Measurements from ENCODE around the gene RGCC. TPM values are rescaled to one million over a fixed set of nuclear protein-coding genes. Genes with fewer than 3 reads are reported as not detected.

The RGCC gene
- total RNA-seq, result 100 to 1,000 TPM; 173 to 196 TPM
- 100 to 1,000 TPM in 5 of 6 donors, 10 to 100 TPM in 1; 93.4 to 164 (median 130) TPM for polyA plus RNA-seq (ENCODE audit: insufficient read length in 6 of 6)
- long read RNA-seq, donor 1, transcript RGCC-201 (5 exons, 960 nt), result major isoform, 155 of 211 reads
- long read RNA-seq, donor 1, partial matches to known transcripts, result 51 of 211 reads
- long read RNA-seq, donor 1, other reads (novel, unspliced or antisense), result 5 of 211 reads
- long read RNA-seq, donor 2, transcript RGCC-201 (5 exons, 960 nt), result major isoform, 80 of 126 reads
- long read RNA-seq, donor 2, partial matches to known transcripts, result 46 of 126 reads
- long read RNA-seq, donor 2, other reads (novel, unspliced or antisense), result 0 of 126 reads
- long read RNA-seq, donor 3, transcript RGCC-201 (5 exons, 960 nt), result major isoform, 78 of 97 reads
- long read RNA-seq, donor 3, partial matches to known transcripts, result 13 of 97 reads
- long read RNA-seq, donor 3, other reads (novel, unspliced or antisense), result 6 of 97 reads
- long read RNA-seq, donor 4, transcript RGCC-201 (5 exons, 960 nt), result major isoform, 199 of 209 reads
- long read RNA-seq, donor 4, partial matches to known transcripts, result 4 of 209 reads
- long read RNA-seq, donor 4, other reads (novel, unspliced or antisense), result 6 of 209 reads
- long read RNA-seq, donor 5, transcript RGCC-201 (5 exons, 960 nt), result major isoform, 72 of 112 reads
- long read RNA-seq, donor 5, partial matches to known transcripts, result 40 of 112 reads
- long read RNA-seq, donor 5, other reads (novel, unspliced or antisense), result 0 of 112 reads
- long read RNA-seq, donor 6, transcript RGCC-201 (5 exons, 960 nt), result major isoform, 161 of 206 reads
- long read RNA-seq, donor 6, partial matches to known transcripts, result 39 of 206 reads
- long read RNA-seq, donor 6, other reads (novel, unspliced or antisense), result 6 of 206 reads
- long read RNA-seq, donor 7, transcript RGCC-201 (5 exons, 960 nt), result major isoform, 56 of 61 reads
- long read RNA-seq, donor 7, partial matches to known transcripts, result 5 of 61 reads
- long read RNA-seq, donor 7, other reads (novel, unspliced or antisense), result 0 of 61 reads
- long read RNA-seq, donor 8, transcript RGCC-201 (5 exons, 960 nt), result major isoform, 65 of 86 reads
- long read RNA-seq, donor 8, partial matches to known transcripts, result 21 of 86 reads
- long read RNA-seq, donor 8, other reads (novel, unspliced or antisense), result 0 of 86 reads
- long read RNA-seq, donor 9, partial matches to known transcripts, result 15 of 15 reads
- long read RNA-seq, donor 9, other reads (novel, unspliced or antisense), result 0 of 15 reads
- long read RNA-seq, donor 10, transcript RGCC-201 (5 exons, 960 nt), result major isoform, 126 of 134 reads
- long read RNA-seq, donor 10, partial matches to known transcripts, result 2 of 134 reads
- long read RNA-seq, donor 10, other reads (novel, unspliced or antisense), result 6 of 134 reads
- long read RNA-seq, donor 11, transcript RGCC-201 (5 exons, 960 nt), result major isoform, 54 of 65 reads
- long read RNA-seq, donor 11, partial matches to known transcripts, result 11 of 65 reads
- long read RNA-seq, donor 11, other reads (novel, unspliced or antisense), result 0 of 65 reads
- long read RNA-seq, donor 12, transcript RGCC-201 (5 exons, 960 nt), result major isoform, 95 of 127 reads
- long read RNA-seq, donor 12, partial matches to known transcripts, result 32 of 127 reads
- long read RNA-seq, donor 12, other reads (novel, unspliced or antisense), result 0 of 127 reads

DNA sequence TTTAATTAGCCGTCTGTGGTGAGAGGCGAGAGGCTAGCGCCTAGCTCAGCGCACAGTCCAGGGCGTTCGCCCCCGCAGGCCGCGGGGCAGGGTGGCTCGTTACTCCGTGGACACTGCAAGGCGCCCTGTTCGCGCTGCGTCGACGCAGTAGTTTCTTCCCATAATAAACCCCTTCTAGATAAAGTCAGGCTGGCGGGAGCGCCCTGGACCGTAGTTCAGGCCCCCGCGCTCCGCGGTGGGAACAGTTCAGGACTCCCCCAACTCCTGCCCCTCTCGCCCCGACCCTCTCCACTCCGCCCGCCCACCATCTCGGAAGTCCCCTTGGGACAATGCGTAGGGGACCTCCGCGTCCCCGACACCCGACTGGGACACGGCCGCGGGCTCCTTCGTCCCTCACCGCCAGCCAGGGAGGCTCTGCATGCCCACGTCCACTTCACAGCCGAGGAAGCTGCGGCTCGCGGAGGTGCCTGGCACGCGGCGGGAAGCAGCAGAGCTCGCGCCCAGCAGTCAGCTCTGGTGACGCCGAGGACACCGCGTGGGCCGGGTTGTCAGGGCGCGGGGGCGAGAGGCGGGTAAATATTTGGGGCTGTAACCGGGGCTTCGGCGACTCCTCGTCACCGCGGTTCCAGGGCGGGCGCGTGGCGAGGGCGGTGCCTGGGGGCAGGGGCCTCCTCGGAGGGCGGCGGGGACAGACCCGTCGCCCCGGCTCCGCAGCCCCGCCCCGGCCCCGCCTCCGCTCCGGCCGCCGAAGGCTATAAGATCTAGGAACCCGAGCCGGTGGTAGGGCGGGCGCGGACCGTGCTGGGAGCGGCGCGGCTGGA, at the start of gene RGCC:
RGCC (plus strand) TSS at position 783 of the 821 bp plus-strand sequence. CDS start 158 bp downstream, outside the sequence.
- H3K27me3 ChIP-seq, result peaks cover 0 to 19% of the 10 kb centered on the region in 2 donors
- no peak for TF ChIP-seq CTCF (IDR thresholded peaks at IDR 0.05)
- DNase-seq (peak; percentile 59 to 97 (median 86)), ATAC-seq (peak; percentile 90)
- peak within 1 kb of the TSS; percentile 59 to 77 for H3K4me3 ChIP-seq
- intact Hi-C loops (cut with DNase I), result loop anchor here in 1 of 2 donors (10.0 kb wide), 1 partner anchor 188 kb away; no protein-coding TSS in a partner anchor
- H3K9me3 ChIP-seq, result no peaks in the 10 kb centered on the region
- H3K36me3 ChIP-seq, result peaks cover 0 to 5% of the 10 kb centered on the region in 2 donors
- H3K4me1 ChIP-seq, result peaks cover 0 to 51% of the 10 kb centered on the region in 2 donors
- H3K27ac ChIP-seq, result peak within 1 kb of the TSS; percentile 83

GRCh38 chr13:41408121-41408520, 49.2 kb upstream of the RGCC start:
- Histone ChIP-seq H3K9me3 (no peaks in the 10 kb centered on the region), H3K4me1 (no peaks in the 10 kb centered on the region), H3K4me3 (no peak overlapping the region), H3K27me3 (no peaks in the 10 kb centered on the region), H3K36me3 (no peaks in the 10 kb centered on the region), H3K27ac (no peak overlapping the region)
- no peak for TF ChIP-seq CTCF (IDR thresholded peaks at IDR 0.05)
- DNase-seq (no peak), ATAC-seq (no peak)
- intact Hi-C loops (cut with DNase I), result no loop called here

DNA sequence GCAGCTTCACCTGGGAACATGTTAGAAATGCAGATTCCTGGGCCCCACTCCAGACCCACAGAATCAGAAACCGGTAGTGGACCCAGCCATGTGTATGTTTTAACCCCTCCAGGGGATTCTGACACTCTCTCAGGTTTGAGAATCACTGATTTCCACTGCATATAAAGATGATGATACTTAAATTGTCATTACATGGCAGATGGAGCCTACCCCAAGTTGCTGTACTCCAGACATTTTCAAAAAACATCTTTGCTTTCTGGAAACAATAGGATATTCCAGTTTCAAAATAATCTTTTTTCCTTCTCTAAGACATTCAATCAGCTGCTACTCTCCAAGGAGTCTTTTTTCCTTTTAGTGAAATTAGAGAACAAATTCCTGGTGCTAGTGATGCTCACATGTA, 48.6 kb upstream of the RGCC start:
- Histone ChIP-seq H3K27ac (no peak overlapping the region), H3K27me3 (no peaks in the 10 kb centered on the region), H3K4me1 (no peaks in the 10 kb centered on the region), H3K4me3 (no peak overlapping the region), H3K9me3 (no peaks in the 10 kb centered on the region), H3K36me3 (no peaks in the 10 kb centered on the region)
- no peak for DNase-seq
- no peak for TF ChIP-seq CTCF (IDR thresholded peaks at IDR 0.05)
- ATAC-seq, result no peak
- intact Hi-C loops (cut with DNase I), result no loop called here

DNA sequence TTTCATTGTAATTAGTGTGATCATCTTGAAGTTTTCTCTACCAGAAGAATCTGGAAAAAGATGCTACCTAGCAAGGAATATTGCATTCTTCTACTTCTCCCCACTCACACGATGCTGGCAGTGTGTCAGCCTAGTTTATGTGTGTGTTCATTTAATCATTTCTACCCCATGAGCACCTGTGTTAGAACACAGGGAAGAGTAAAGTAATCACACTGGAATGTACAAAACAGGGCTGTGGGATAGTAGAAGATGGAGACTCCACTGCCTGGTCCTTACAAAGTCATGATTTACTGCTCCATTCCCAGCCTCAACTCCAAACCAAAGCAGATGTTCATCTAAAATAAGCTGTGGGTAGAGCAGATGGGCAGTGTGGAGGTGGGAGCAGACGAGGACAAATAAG, 47.7 kb upstream of the RGCC start:
- no peaks in the 10 kb centered on the region for H3K4me1 ChIP-seq
- TF ChIP-seq CTCF (IDR thresholded peaks at IDR 0.05), result no peak
- H3K27ac ChIP-seq, result no peak overlapping the region
- H3K36me3 ChIP-seq, result no peaks in the 10 kb centered on the region
- DNase-seq (no peak), ATAC-seq (no peak)
- no peaks in the 10 kb centered on the region for H3K27me3 ChIP-seq
- no peak overlapping the region for H3K4me3 ChIP-seq
- intact Hi-C loops (cut with DNase I), result loop anchor here in 1 of 2 donors (10.0 kb wide), 1 partner anchor 245 kb away; no protein-coding TSS in a partner anchor
- H3K9me3 ChIP-seq, result no peaks in the 10 kb centered on the region
